OCI-M1 (cell line): ENCODE data around the gene CCDC60.

Source experiments
- DNase-seq: peaks from one replicate; lab custom pipeline; 2025; lab: John Stamatoyannopoulos, UW

The CCDC60 gene

DNA sequence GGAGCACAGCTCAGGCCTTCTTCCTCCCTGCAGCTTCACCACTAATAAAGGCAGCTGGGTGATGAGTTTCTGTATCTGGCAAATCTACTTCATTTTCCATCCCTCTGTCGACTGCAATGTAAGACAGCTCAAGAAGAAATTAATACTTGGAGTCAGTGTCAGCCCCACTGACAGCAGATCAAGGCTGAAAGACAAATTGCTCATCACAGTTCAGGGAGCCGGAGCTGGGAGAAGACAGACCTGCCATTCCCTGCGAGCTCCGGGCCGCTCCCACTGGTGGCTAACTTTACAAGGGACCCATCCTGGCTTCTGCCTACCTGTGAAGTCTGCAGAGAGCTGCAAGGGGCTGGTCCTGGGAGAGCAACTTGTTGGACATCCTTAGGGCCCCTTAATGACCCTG, 49.8 kb downstream of the CCDC60 start:
- DNase-seq = no peak

DNA sequence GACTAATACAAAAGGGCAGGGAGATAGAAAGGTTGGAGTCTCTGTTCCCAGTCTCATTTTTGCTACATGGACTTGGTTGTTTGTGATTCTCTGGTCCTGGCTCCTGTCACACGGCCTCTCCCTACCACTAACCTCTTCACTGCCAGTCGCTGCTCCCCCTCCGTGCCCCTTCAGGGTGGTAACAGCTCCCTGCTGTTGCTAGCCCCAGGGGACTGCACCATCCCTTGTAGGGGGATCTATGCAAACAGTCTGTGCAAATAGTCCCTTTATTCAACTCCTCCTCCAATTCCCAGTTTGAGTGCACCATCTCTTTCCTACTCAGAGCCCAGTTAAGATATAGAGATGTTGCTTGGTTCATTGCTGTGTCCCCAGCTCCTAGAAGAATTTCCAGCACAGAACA, 51.1 kb downstream of the CCDC60 start:
- no peak for DNase-seq

DNA sequence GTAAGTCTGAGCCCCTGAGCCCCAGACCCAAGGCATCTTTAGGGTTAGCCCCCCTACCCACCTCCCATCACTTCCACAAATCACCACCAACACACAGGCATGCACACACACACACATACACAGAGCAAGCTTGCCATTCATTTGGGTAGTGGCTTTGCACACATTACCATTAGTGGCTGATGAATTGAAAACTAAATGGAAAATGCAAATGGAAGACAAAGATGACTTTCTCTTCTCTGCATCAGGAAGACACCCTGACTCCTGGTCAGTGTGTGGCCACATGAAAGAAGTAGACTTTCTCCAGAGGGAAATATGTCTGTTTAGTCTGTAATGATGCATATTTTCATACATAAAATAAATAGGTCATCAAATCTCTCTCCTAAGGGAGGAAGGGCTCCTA, 55.2 kb downstream of the CCDC60 start:
- no peak for DNase-seq

DNA sequence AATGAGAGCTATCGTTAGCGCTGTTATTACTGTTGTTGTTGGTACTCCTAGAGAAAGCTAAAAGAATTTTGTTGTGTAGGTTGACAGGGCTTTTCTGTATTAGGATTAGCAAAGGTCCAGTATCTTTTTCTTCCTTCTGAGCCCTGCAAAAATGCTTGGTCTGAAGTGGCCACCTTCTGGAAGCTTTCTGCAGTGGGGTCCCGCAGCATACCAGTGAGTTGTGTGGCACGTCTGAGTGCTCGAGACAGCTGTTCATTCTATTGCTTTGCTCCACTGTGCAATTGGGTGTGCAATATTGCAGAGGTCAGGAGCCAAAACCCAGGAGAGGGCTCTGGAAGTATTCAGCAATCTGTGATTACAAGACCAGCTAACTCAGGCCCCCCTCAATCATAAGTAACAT, 57.1 kb downstream of the CCDC60 start:
- DNase-seq = no peak

DNA sequence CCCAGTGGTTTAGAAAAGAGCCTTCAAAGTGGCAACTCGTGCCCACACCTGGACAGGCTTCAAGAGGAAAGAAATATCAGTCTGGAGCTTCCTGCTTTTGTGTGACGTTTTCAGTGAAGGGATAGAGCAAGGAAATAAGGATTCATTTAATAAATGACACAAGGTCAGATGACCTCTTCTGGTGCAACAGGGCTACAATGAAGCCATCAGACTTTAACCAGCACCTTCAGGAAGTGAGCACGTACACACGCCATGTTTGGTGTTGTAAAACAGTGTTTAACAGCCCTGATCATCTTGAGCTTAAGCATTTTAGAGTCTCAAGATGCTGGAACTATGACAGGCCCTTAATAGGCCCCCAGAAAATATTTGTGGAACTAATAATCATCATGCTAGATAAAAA, 59.1 kb downstream of the CCDC60 start:
- DNase-seq = no peak

DNA sequence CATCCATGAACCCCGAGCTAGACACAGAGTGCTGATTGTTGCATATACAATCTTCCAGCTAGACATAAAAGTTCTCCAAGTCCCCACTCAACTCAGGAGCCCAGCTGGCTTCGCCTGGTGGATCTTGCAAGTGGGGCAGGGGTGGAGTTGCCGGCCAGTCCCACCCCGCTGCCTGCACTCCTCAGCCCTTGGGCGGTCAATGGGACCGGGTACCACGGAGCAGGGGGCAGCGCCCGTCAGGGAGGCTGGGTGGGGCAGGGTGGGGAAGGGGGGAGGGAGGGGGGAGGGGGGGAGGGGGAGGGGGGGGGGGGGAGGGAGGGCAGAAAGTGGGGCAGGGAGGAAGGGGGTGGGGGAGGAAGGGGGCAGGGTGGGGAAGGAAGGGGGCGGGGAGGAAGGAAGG, 63.0 kb downstream of the CCDC60 start:
- DNase-seq = no peak

DNA sequence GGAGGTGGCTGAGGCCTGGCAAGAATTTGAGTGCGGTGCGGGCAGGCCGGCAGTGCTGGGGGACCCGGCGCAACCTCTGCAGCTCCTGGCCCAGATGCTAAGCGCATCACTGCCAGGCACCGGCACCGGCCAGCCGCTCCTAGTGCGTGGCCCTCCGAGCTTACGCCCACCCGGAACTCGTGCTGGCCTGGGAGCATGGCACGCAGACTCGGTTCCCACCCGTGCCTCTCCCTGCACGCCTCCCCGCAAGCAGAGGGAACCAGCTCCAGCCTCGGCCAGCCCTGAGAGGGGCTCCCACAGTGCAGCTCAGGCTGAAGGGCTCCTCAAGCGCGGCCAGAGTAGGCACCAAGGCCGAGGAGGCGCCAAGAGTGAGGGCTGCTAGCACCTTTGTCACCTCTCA, 63.7 kb downstream of the CCDC60 start:
- DNase-seq = no peak

DNA sequence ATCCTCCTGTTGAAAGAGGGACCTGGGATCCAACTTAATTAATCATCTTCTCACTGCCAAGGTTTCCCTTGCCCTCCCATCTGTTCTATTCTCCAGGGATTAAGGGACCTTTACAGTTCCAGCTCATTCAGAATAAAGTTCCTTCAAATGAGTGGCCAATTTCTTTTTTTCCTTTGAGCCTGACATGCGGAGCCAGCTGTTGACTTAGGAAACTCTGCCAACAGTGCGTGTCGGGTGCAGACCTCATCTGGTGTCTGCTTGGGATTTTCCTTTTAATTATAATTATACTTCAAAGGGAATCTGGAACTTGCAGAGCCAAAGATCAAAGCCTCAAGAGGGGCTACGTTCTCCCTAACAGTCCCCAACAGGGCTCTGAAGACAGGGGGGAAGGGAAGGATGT, 64.8 kb downstream of the CCDC60 start:
- no peak for DNase-seq

DNA sequence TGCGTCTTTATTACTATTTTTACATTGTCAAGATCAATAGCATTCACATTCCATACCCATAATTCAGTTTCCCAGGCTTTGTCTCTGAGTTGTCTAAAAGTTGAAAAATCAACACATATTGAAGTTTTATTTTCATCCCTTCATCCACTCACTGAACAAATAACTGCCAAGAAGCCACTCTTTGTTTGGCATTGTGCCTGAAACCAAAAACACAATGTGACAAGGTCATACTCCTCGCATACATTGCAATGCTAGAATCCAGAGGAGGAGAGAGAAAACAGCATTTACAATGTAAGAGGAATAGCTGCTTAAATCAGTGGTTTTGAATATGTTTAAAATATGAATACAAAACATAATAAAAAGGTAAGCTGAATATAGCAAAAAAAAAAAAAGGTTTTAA, 71.8 kb downstream of the CCDC60 start:
- DNase-seq = no peak

DNA sequence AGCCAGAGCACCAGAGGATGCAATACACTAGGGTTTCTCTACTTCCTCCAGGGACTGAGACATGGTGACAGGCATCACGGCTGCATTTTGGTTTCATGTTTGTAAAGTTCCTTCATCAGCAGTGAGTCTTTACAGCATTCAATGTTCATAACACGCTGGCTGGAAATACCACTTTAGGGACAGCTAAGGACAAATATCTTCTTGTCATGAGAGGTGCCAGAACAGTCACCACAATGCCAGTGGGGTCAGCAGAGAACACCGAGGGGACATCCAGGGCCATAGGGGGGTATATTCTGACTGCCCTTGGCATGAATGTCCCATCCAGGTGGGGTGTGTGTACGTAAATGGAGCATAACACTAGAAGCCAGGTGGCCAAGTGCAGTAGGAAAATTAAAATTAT, 72.3 kb downstream of the CCDC60 start:
- DNase-seq = no peak

DNA sequence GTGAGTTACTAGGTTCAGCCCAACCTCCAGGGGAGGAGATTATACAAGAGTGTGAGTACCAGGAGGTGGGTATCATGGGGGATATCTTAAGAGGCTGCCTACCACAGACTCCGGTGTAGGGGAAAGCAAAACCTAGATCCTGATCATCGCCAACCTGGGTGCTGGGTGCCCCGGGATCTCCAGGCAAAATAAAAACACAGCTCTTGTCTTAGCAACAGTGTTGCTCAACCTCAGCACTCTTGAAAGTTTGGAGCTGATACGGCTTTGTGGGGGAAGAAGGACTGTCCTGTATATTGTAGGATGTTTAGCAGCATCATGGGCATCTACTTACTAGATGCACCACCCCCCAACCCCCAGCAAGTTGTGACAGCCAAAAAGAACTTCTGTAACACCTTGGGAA, 74.5 kb downstream of the CCDC60 start:
- DNase-seq = no peak

DNA sequence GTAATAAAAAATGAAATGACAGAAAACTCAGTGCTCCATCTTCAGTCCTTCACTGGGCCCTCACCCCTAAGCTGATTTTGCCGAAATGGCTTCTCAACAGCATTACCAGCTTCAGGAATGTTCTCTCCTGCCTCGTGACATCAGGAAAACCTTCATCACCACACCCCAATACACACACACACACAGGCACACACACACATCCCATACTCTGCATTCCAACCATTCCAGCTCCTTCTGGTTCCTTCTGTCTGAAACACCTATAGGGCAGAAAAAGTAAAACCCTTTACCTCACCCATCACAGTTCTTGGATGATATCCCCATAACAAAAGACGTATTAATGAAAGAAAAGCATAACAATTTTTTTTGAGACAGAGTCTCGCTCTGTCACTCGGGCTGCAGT, 75.9 kb downstream of the CCDC60 start:
- no peak for DNase-seq

DNA sequence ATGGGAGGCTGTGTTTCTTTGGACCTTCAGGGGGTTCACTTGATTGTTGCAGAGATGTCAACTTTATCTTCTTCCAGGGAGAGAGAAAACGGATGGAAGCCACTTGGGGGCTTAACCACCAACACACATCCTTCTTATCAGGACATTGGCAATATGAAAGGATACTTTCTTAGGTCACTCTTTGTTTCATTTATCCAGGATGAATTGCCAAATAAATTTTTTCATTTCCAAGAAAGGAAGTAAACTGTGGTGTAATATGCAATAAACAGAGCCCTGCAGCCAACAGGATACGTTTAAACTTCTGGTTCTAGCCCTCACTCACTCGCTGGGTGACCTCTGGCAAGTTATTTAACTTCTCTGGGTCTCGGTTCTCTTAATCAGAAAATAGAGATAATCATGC, 77.8 kb downstream of the CCDC60 start:
- DNase-seq = no peak

DNA sequence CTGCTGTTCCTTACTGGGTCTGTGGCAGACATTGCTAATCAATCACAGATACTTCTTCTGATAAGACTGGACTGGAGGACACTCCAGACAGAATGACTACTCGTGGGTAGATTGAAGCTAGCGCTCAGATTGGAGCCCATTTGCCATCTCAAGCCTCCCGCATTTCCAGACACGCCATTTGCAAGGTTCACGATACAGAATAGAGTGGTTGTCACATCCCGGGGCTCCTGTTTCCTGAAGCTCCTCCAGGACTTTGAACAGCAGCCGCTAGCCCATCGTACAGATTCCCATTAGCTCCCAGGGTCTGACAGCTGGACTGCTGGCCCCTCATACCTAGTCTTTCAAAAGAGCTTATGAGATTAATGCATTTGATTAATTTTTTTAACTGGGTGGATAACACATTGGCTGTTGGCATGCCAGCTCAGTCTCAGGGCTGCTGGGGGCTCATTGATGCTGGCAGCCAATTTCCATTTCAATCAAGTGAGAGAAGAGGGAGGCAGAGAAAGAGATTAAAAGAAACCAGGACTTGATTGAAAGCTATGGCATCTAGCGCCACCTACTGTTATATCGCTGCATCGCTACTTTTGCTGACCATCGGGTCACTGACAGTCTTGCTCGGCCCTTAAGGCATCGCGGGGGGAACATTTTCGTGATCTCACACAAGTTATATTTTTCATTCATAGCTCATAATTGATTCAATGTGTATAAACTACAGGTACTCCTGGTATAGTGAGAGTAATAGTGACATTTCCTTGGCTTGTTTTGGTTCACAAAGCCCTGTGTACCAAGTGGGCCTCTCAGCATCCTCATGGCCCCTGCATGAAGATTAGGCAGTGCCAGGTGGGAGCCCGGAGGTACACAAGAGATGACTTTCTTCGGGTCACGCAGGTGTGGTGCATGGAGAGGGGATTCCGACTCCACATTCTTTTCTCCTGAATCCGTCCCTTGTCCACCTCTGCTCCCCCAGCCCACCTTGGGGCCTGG, 78.6 kb downstream of the CCDC60 start:
- peak; percentile 72 for DNase-seq

DNA sequence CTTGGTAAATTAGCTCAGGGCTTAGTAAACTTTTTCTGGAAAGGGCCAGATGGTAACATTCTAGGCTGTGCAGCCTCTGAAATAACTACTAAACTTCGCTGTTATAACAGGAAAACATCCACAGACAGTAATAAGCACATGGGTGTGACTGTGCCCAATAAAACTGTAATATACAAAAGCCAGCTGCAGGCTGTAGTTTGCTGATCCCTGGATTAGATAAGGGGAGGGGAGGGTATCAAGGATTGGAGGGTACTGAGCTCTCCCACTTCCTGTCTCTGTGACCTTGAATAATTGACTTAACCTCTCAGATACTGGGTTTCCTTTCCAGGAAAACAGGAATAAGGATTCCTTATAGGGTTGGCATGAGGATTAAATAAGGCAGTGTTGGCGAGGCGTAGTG, 81.2 kb downstream of the CCDC60 start:
- DNase-seq = no peak

DNA sequence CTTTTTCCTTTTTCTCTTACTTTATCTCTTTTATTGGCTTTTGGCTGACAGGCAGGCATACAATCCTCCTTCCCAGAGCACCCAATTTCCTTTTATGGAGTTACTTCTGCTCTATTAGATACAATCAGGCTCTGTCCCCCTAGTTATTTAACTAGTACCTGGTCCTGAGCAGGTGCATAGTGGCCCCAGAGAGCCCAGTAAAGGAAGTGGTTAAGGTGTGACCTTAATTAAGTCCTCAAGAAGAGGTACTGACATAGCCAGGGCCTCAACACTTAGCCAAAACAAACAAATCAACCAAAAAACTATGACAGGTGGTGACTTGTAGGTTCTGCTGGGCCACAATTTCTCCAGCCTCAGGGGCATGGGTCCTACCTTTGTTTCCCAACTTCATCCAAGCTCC, 82.9 kb downstream of the CCDC60 start:
- DNase-seq = no peak

DNA sequence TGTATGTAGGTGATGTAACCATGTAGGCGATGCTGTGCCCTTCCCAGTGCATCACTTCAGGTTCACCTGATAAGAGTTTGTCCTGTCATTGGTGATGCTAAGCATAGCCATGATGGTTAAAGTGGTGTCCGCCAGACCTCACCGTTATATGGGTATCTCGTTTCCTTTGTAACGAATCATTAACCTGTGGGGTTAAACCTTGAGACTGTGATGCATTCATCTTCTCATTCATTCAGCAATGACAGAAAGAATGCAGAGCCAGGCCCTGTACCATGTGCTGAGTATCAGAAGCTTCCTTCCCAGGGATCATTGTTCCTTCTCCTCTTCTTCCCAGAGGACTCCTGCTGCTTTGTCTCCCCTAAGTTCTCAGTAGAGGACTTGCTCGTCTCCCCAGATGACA, 84.9 kb downstream of the CCDC60 start:
- DNase-seq = no peak

DNA sequence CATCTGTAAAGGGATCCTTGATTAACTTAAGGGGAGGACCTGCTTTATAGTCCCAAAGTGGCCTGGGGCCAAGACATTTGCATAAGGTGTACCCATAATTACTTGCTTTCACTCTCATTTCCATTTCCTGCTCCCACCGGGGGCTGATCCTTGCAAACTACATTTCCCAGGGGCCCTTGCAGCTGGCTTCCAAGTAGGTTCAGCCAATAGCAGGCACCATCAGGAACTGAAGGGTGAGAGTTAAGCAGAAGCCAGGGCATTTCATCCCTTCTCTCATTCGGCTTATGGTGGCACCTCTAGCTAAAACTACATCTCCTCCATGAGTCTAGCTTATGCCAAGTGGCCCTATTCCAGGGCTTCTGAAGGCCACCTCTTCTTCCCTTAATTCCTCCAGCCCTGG, 88.8 kb downstream of the CCDC60 start:
- DNase-seq = no peak

DNA sequence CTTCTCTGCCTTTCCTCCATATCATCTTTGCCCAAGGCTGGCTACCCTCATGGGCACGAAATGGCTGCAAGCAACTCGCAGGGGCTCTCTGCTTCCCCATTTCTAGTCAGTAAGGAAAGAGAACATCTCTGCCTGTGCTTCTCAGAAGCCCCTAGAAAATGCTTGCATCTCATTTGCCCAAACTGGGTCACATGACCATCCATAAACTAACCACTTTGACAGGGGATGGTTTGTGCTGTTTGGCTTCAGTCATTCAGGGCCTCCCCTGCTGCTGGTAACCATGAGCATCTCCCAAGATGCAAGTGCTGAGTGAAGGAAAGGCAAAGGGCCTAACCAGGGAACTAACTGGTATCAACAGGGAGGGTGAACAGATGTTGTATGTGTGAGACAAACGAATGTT, 91.1 kb downstream of the CCDC60 start:
- no peak for DNase-seq

DNA sequence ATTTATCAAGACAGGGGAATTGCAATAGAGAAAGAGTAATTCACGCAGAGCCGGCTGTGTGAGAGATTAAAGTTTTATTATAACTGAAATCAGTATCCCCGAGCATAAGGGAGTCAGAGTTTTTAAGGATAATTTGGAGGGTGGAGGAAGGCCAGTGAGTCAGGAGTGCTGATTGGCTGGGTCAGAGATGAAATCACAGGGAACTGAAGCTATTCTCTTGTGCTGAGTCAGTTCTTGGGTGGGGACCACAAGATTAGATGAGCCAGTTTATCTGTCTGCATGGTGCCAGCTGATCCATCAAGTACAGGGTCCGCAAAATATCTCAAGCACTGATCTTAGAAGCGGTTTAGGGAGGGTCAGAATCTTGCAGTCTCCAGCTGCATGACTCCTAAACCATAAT, 96.6 kb downstream of the CCDC60 start:
- DNase-seq = peak; percentile 2

DNA sequence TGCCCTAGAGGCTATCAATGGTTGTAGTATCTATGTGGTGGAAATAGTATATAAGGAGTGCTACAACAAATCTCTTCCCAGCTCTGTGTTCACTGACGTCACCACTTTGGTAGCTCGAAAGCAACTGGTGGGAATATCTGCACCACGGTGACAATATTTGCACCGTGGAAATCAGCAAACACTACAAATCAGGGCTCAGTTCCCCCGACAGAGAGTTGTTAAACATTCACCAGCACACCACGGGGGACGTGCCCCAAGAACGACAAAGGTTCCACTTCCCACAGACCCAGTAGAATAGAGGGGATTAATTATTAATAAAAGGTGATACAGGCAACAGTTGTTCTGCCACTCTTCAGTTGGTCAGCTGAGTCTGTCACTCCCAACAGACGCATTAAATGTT, 98.4 kb downstream of the CCDC60 start:
- DNase-seq = no peak

DNA sequence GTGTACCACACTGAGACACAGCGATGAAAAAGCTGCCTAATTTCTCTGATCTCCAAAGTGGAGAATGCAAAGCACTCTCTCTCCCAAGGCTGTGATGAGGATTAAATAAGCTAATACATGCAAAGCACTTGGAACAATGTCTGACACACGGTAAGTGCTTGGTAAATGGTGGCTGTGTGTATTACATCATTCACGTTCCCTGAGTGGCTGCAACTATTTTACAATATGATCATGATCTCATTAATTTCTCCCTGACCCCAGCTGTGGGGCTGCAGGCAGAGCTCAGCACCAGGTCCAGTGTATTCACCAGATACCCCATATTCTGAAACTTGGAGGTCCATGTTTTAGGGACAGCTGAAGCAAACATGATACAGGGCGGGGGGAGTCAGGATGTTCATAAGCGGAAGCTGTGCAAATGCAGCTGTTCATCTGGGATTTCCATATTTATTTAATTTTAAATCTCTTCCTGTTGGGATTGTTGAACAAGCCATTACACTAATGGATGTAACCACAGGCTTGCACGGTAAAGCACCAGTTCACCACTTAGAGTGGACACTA, 106.4 kb downstream of the CCDC60 start:
- DNase-seq = no peak

DNA sequence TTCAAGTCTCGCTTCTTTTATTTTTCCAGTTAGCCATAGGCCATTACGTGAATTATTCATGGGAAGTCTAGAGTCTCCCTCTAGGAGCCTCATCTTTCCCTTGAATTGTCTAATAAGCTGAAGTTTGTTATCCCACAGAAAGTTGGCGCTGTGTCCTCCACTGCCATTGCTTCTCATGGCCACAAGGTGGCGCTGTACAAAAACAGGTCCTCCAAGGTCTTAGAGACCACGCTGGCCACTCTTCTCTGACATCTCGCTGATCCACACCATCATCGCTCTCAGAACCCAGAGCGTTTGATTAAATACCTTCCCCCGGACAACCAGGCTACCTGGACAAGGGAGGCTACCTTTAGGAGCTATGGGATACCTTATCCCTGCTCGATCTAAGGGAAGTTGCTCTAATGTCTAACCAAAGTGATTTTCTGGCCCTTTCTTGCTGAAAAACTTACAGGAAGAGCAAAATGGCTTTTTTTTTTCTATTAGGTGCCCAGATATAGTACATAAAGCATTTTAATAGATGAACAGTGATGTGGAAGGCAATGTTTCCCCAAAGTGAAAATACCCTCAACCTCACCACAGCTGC, 110.0 kb downstream of the CCDC60 start:
- DNase-seq = peak; percentile 77
